Neuron (in vitro differentiated cells): Measurements from ENCODE around the gene OR2K2.
"Not testable (repeated sequence)": the region's sequence is repeated elsewhere in the genome, so short reads cannot be mapped to it uniquely, and the experiment has no call there.

Source experiments
- H2AFZ ChIP-seq: one replicate; pipeline ENCODE4 v1.6.1; 2013; ENCODE audit warnings: low read depth, mild to moderate bottlenecking, inconsistent platforms, low read length, moderate library complexity
- H3K27me3 ChIP-seq: one replicate; pipeline ENCODE4 v1.6.1; 2013; ENCODE audit warnings: low read length; ENCODE audit not compliant: insufficient read depth
- H3K36me3 ChIP-seq: one replicate; pipeline ENCODE4 v1.6.1; 2013; ENCODE audit warnings: low read length; ENCODE audit not compliant: insufficient read depth
- H3K4me1 ChIP-seq: one replicate; pipeline ENCODE4 v1.6.1; 2013; ENCODE audit warnings: low read length; ENCODE audit not compliant: insufficient read depth
- H3K4me3 ChIP-seq: 2 replicates; pipeline ENCODE4 v1.5.1; 2013; ENCODE audit warnings: mild to moderate bottlenecking, low read length, moderate library complexity
- H3K9me3 ChIP-seq: one replicate; pipeline ENCODE4 v1.6.1; 2013; ENCODE audit warnings: low read length

Gene OR2K2, protein sequence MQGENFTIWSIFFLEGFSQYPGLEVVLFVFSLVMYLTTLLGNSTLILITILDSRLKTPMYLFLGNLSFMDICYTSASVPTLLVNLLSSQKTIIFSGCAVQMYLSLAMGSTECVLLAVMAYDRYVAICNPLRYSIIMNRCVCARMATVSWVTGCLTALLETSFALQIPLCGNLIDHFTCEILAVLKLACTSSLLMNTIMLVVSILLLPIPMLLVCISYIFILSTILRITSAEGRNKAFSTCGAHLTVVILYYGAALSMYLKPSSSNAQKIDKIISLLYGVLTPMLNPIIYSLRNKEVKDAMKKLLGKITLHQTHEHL

GRCh38 chr9:111330124-111330523 is at the start of gene OR2K2:
Gene OR2K2, minus strand, starts transcription at chr9:111330224. Its CDS starts 1,791 bp downstream, at chr9:111328433.
- no peaks in the 10 kb centered on the region for H3K4me1 ChIP-seq
- H3K9me3 ChIP-seq = no peaks in the 10 kb centered on the region
- no peaks in the 10 kb centered on the region for H3K36me3 ChIP-seq
- no peak within 1 kb of the TSS for H3K4me3 ChIP-seq
- no peak within 1 kb of the TSS for H2AFZ ChIP-seq
- no peaks in the 10 kb centered on the region for H3K27me3 ChIP-seq

DNA sequence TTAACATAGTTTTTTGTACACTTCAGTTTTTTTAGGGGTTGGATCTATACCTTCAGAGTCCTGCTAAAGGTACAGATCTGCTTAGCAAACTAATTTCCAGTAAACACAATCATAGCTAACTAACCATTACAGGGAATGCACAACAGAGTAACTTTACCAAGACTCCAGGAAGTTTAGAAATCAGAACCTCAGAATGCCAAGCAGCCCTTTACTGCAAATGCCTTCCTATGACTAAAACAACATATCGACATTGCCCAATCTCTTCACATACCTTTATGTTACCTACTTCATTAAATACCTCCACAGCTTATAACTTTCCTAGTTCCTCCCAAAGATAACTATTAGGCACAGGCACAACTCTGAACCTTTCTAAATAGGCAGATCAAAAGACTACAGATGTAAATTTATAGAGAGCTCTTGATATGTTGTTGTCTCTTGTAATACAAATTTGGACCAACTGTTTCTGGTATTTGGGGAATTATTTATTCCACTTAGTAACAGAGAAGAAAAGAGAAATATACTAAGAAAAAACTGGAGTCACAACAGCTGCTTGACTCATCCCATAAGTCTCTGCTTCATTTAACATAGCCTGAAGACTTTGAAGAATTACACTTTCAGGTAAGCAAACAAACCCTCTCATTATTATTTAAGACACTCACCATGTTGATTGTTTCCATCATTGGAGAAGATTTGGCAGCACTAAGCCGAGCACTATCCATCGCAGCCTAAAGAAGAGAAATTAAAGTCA is 46.0 kb upstream of the OR2K2 start:
- no peaks in the 10 kb centered on the region for H3K9me3 ChIP-seq
- no peaks in the 10 kb centered on the region for H3K4me1 ChIP-seq
- no peaks in the 10 kb centered on the region for H3K27me3 ChIP-seq
- no peak overlapping the region for H3K4me3 ChIP-seq
- peaks cover 56% of the 10 kb centered on the region for H3K36me3 ChIP-seq
- H2AFZ ChIP-seq = no peak overlapping the region

DNA sequence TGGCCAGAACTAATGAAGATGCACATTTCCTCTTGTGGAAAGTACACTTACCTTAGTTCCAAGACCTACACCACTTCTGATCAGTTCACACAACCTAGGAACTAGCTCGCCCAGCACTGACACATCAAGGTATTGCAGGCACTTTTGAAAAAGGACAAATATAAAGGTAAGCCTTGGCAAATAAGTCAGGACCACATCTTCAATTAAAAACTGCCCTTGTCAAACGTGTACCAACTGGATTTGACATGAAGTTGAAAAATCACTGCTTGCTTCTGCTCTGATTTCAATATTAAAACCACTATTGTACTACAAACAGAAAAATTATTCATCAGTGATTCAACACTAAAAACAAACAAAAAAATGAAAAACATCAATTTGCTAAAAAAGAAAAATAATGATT is 45.0 kb upstream of the OR2K2 start:
- Histone ChIP-seq H3K36me3 (peaks cover 57% of the 10 kb centered on the region), H2AFZ (no peak overlapping the region), H3K4me1 (no peaks in the 10 kb centered on the region), H3K27me3 (no peaks in the 10 kb centered on the region), H3K4me3 (no peak overlapping the region), H3K9me3 (no peaks in the 10 kb centered on the region)

DNA sequence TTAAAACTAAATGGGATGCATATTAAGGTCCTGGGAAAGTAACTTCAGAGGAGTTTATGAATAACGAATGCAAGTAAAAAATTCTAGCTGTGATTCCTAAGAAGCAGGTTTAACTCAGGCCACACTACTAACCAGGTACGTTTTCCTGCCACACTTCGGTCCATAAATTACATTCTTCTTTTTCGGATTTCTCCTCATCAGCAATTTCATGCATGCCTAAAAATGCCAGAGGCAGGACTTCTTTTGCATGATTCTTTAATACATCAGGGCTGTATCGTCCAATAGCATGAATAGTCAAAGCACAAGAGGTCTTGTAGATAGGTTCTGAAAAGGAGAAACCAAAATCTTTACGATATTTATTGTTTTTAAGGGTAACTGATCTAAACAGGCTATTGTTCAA is 42.3 kb upstream of the OR2K2 start:
- H3K4me1 ChIP-seq = no peaks in the 10 kb centered on the region
- H3K27me3 ChIP-seq = no peaks in the 10 kb centered on the region
- H3K36me3 ChIP-seq = peaks cover 64% of the 10 kb centered on the region
- no peak overlapping the region for H2AFZ ChIP-seq
- no peak overlapping the region for H3K4me3 ChIP-seq
- H3K9me3 ChIP-seq = peaks cover 2% of the 10 kb centered on the region

DNA sequence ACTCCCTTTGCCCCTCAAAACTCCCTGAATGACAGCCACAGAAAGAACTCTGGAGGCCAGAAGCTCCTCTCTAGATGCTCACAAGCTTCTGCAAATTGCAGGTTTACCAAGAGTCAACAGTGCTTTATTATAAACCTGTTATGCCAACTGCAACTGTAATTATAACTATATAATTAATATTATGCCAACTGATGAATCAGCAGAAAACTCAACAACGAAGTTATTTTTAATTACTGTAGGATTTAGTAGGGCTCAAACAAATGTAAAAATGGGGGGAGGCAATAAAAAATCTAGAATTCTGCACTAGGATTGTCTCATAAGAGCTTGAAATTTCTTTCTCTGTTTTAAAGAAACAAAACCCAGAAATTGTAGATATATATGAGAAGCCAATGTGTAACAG is 37.0 kb upstream of the OR2K2 start:
- H3K36me3 ChIP-seq = peaks cover 64% of the 10 kb centered on the region
- H3K9me3 ChIP-seq = peaks cover 2% of the 10 kb centered on the region
- H2AFZ ChIP-seq = no peak overlapping the region
- H3K4me3 ChIP-seq = no peak overlapping the region
- no peaks in the 10 kb centered on the region for H3K4me1 ChIP-seq
- no peaks in the 10 kb centered on the region for H3K27me3 ChIP-seq

GRCh38 chr9:111362526-111362925 is 32.5 kb upstream of the OR2K2 start:
- Histone ChIP-seq H2AFZ (no peak overlapping the region), H3K9me3 (no peaks in the 10 kb centered on the region), H3K27me3 (no peaks in the 10 kb centered on the region), H3K36me3 (peaks cover 28% of the 10 kb centered on the region), H3K4me1 (no peaks in the 10 kb centered on the region), H3K4me3 (no peak overlapping the region)

DNA sequence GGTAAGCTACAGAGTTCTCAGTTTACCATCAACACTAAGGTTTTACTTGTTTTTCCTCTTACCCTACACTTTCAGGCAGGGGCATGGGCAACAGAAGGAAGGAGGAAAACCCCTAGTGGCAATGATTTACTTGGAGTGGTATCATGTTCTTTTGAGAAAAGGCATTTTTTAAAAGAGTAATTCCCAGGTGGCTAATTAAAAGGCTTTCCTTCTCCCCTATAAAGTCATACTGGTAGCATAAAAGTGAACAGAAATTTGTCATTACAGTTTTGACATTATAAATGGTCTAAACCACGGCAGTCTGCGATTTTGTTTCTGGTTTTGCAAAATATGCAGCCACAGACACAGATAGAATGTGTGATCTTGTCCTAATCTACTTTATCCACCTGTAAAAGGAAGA is 30.9 kb upstream of the OR2K2 start:
- Histone ChIP-seq H2AFZ (no peak overlapping the region), H3K4me3 (no peak overlapping the region), H3K9me3 (no peaks in the 10 kb centered on the region), H3K27me3 (no peaks in the 10 kb centered on the region), H3K4me1 (no peaks in the 10 kb centered on the region), H3K36me3 (peaks cover 26% of the 10 kb centered on the region)

- no peaks in the 10 kb centered on the region for H3K9me3 ChIP-seq
- H3K27me3 ChIP-seq = no peaks in the 10 kb centered on the region
- H2AFZ ChIP-seq = no peak overlapping the region
- no peaks in the 10 kb centered on the region for H3K4me1 ChIP-seq
- peaks cover 4% of the 10 kb centered on the region for H3K36me3 ChIP-seq
- no peak overlapping the region for H3K4me3 ChIP-seq
Measured at GRCh38 chr9:111356481-111357244, 26.6 kb upstream of the OR2K2 start.

DNA sequence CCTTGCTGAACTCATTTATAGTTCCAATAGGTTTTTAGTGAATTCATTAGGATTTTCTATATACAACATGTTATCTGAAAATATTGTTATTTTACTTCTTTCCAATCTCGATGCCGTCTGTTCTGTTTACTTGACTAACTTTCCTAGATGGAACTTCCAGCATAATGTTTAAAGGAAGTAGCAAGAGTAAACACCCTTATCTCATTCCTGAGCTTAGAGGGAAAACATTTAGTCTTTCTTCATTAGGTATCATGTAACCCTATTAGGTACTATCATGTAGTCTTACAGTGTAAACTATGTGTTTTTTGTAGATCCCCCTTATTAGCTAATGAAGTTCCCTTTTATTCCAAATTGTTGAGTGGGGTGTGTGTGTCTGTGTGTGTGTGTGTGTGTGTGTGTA is 22.5 kb upstream of the OR2K2 start:
- no peaks in the 10 kb centered on the region for H3K9me3 ChIP-seq
- no peak overlapping the region for H3K4me3 ChIP-seq
- H3K36me3 ChIP-seq = no peaks in the 10 kb centered on the region
- no peaks in the 10 kb centered on the region for H3K4me1 ChIP-seq
- H2AFZ ChIP-seq = no peak overlapping the region
- H3K27me3 ChIP-seq = no peaks in the 10 kb centered on the region

DNA sequence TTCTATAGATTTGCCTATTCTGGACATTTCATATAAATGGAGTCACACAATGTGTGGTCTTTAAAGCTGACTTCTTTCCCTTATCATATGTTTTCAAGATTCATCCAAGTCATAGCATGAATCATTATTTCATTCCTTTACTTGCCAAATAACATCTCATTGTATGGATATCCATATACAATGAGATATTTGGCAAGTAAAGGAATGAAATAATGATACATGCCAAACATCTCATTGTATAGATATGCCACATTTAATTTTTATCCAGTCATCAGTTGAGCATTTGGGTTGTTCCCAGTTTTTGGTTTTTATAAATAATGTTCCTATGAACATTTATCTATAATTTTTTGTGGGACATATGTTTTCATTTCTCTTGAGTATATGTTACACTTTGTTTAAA is 20.5 kb upstream of the OR2K2 start:
- Histone ChIP-seq H3K4me1 (no peaks in the 10 kb centered on the region), H3K36me3 (no peaks in the 10 kb centered on the region), H3K27me3 (no peaks in the 10 kb centered on the region), H3K9me3 (no peaks in the 10 kb centered on the region), H2AFZ (no peak overlapping the region), H3K4me3 (no peak overlapping the region)

DNA sequence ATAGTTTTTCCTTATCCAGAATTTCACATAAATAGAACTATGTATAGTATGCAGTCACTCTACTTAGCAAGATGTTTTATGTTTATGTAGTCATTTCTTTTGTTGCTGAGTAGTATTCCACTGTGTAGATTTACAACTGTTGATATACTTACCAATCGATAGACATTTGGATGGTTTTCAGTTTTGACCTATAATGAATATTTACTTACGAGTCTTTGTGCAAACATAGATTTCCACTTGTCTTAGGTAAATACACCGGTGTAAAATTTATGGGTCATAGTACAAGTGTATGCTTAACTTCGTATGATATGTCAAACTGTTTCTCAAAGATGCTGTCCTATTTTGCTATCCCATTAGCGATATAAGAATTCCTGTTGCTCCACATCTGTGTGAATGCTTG is 19.7 kb upstream of the OR2K2 start:
- no peak overlapping the region for H2AFZ ChIP-seq
- no peaks in the 10 kb centered on the region for H3K4me1 ChIP-seq

GRCh38 chr9:111348821-111349271 is 18.8 kb upstream of the OR2K2 start:
- Histone ChIP-seq H3K4me3 (no peak overlapping the region), H2AFZ (no peak overlapping the region), H3K27me3 (no peaks in the 10 kb centered on the region), H3K9me3 (no peaks in the 10 kb centered on the region), H3K36me3 (no peaks in the 10 kb centered on the region), H3K4me1 (no peaks in the 10 kb centered on the region)

More for the DNA sequence above, 19.7 kb upstream of the OR2K2 start:
- Histone ChIP-seq H3K36me3 (no peaks in the 10 kb centered on the region), H3K27me3 (no peaks in the 10 kb centered on the region), H3K9me3 (no peaks in the 10 kb centered on the region), H3K4me3 (no peak overlapping the region)

DNA sequence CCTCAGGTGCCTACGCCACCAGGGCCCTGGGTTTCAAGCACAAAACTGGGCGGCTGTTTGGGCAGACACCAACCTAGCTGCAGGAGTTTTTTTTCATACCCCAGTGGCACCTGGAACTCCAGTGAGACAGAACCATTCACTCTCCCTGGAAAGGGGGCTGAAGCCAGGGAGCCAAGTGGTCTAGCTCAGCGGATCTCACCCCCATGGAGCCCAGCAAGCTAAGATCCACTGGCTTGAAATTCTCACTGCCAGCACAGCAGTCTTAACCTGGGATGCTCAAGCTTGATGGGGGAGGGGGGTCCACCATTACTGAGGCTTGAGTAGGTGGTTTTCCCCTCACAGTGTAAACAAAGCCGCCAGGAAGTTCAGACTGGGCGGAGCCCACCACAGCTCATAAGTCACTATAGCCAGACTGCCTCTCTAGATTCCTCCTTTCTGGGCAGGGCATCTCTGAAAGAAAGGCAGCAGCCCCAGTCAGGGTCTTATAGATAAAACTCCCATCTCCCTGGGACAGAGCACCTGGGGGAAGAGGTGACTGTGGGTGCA is 4.4 kb upstream of the OR2K2 start:
- not testable (repeated sequence) for H3K9me3 ChIP-seq, H2AFZ ChIP-seq, H3K36me3 ChIP-seq, H3K4me1 ChIP-seq, H3K4me3 ChIP-seq, H3K27me3 ChIP-seq
